C1 segment of cervical spinal cord (tissue), 14 donors: ENCODE measurements around the gene SERTAD1.
A peak's percentile ranks its signal among the peaks of the same experiment; 100 is the strongest.
"Not testable (repeated sequence)": the region's sequence is repeated elsewhere in the genome, so short reads cannot be mapped to it uniquely, and the experiment has no call there.

Experiments used
- DNase-seq, 14 donors: peaks; one replicate each; lab custom pipeline; 2025; lab: John Stamatoyannopoulos, UW

The SERTAD1 gene

GRCh38 chr19:40452016-40452415 is 26.2 kb upstream of the SERTAD1 start:
- DNase-seq: no peak

- no peak for DNase-seq
These were observed 24.9 kb upstream of the SERTAD1 start for GRCh38 chr19:40450664-40451063.

- no peak for DNase-seq
These were observed 23.7 kb upstream of the SERTAD1 start for GRCh38 chr19:40449506-40449905.

- DNase-seq: no peak
These were observed 20.5 kb upstream of the SERTAD1 start for GRCh38 chr19:40446263-40446784.

DNA sequence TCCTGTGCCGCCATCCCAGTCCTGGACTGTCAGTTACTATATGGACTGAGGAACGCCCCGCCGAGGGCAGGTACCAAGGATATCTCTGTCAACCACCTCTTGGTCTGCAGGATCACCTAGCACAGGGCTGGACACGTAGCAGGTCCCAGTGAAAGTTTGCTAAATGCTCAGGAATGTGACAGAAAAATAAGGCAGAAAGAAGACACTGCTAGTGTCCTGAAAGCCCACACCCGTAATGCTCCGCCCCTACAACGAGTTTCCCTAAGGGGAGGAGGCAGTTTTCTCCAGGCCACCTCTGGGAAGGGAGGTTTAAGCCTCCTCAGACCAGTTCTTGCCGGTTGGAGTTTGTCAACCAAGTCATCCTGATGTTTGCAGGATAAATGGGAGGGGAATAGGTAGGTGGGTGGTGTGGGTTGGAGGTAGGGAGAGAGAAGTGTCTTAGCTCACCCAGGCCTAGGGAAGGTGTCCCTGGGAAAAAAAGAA is 20.0 kb upstream of the SERTAD1 start:
- no peak for DNase-seq

DNA sequence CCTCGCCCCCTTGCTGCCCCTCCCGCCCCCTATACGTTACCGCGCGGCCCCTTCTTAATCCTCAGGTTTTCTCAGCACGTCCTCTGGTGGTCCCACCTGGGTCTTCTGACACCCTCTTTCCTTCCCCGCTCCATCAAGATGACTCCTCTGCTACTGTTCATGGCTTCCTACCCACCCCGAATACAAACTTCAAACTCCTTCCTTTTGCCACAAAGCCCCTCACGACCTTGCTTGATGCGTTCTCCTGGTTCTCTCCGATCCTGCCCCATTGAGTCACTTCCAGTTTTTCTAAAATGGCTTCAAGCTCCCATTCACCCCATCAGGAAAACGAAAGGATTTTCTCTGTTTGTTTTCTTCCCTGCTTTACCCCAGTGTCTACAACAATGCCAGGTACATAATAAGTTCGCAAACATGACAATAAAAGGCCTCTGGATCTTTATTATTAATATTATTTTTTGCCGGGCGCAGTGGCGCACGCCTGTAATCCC is 19.1 kb upstream of the SERTAD1 start:
- no peak for DNase-seq

- peak; percentile 75 to 100 (median 98) for DNase-seq
These were observed 18.4 kb upstream of the SERTAD1 start, which contains the start of gene SERTAD3 for GRCh38 chr19:40444000-40444824. SERTAD3 (minus strand) TSS chr19:40444335; CDS start chr19:40442080, 2,255 bp downstream.

GRCh38 chr19:40443131-40443999 is 17.6 kb upstream of the SERTAD1 start:
- DNase-seq: peak; percentile 84 to 100 (median 96)

- DNase-seq: no peak
These were observed 16.7 kb upstream of the SERTAD1 start for GRCh38 chr19:40442328-40443130.

- DNase-seq: no peak
These were observed 16.0 kb upstream of the SERTAD1 start for GRCh38 chr19:40441719-40442253.

DNA sequence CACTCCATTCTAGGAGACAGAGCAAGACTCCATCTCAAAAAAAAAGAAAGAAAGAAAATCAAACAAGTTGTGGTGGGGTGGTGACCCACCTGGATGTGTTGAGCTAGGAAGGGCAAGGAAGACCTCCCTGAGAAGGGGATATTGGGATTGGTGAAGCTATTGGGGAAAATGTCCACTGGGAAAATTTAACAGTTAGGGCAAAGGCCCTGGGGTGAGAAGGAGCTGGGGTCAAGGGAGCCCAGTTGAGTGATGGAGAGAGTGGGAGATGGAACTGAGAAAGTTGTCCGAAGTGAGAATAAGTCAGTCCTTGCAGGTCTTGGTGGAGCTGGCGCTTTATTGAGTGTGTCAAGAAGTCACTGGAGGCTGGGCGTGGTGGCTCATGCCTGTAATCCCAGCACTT is 12.5 kb upstream of the SERTAD1 start:
- DNase-seq: no peak

DNA sequence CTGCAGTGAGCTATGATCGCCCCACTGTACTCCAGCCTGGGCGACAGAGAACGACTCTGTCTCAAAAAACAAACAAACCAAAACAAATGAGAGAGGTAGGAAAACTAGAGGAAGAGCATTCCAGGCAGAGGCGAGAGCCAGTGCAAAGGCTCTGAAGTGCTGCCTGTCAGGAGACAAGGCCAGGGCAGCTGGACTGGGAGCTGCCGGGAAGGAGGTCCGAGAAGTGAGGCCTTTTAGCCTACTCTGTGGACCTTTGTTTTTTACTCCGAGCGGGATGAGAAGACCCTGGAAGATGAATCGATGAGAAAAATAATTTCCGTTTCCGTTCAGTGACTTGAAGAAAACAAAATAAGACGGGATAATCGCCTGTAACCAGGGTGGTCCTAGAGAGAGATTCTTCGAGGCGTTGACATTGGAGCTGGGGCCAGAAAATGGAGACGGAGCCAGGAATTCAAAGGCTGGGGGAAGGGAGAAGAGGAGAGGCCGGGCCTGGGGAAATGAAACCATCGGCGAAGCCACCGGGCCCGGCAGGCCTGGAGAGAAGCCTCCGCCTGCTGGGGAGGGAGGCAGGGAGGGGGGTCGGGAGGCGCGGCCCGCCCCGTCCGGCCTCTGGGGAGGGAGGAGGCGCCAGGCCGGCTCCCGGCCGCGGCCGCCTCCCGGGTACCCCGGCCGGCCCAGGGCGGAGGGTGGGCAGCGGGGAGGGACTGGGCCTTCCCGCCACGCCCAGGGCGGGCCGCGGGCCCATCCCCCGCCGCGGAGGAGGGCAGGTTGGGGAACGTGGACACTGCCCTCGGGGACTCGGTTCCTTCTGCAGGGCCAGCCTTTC is 7.8 kb upstream of the SERTAD1 start:
- DNase-seq: peak in 13 of 14 donors; percentile 47 to 89 (median 76)

DNA sequence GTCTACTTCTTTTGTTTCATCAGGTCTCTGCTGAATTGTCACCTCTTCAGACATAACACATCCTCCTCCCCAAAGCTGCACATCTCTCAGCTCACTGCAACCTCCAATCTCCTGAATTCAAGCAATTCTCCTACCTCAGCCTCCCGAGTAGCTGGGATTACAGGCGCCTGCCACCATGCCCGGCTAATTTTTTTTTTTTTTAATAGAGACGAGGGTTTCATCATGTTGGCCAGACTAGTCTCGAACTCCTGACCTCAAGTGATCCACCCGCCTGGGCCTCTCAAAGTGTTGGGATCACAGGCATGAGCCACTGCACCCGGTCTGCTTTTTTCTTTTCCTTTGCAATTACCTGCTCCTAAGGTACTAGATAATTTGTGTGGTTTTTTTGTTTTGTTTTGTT is 7.0 kb upstream of the SERTAD1 start:
- not testable (repeated sequence) for DNase-seq

- no peak for DNase-seq
These were observed 5.9 kb upstream of the SERTAD1 start for GRCh38 chr19:40431698-40432097.

DNA sequence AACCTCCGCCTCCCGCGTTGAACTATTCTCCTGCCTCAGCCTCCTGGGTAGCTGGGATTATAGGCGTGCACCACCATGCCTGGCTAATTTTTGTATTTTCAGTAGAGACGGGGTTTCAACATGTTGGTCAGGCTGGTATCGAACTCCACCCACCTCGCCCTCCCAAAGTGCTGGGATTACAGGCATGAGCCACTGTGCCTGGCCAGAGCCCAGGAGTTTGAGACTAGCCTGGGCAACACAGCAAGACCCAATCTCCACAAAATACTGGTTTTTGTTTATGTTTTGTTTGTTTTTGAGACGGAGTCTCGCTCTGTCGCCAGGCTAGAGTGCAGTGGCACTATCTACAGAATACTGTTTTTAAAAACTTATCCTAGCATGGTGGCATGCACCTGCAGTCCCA is 4.5 kb upstream of the SERTAD1 start:
- DNase-seq: not testable (repeated sequence)

DNA sequence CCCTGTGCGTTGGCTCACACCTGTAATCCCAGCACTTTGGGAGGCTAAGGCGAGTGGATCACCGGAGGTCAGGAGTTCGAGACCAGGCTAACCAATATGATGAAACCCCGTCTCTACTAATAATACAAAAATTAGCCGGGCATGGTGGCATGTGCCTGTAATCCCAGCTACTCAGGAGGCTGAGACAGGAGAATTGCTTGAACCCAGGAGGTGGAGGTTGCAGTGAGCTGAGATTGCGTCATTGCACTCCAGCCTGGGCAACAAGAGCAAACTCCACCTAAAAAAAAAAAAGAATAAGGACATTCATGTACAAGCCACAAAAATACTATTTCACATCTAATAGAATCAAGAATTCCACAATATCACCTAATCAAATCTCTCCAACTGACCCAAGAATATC is 2.4 kb upstream of the SERTAD1 start:
- DNase-seq: not testable (repeated sequence)

DNA sequence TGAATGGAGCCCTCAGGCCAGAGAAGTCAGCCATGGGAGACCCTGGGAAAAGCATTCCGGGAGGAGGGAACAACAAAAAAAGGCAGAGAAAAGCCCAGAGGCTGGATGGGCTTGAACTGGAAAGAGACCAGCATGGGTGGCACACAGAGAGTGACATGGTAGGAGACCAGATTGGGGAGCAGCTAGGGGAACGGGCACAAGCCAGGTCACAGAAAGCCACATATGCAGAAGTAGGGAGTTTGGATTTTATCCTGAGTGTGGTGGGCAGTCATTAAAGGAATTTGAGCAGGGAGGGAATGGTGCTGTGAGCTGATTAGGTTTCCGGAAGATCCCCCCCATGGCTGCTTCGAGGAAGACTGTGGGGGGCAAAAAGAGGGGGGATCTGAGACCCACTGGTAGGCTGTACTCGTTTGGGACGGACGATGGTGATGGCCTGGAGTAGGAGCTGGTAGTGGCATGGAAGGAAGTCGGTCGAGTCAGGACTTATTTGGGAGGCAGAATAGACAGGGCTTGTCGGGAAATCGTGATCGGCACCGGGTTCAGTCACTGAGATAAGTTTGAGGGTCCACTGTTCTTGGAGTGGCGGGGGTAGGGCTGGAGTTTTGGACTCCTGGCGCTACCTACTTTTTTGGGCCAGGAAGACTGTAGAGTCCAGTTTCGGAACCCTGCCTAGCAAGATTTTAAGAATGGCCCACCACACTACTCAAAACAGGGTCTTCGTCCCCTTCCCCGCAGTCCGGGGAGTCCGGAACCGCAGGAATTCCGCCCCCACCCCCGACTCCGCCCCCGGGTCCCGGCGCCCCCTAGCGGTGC is 949 bp downstream of the SERTAD1 start:
- peak in 3 of 14 donors; percentile 50 to 82 (median 67) for DNase-seq

DNA sequence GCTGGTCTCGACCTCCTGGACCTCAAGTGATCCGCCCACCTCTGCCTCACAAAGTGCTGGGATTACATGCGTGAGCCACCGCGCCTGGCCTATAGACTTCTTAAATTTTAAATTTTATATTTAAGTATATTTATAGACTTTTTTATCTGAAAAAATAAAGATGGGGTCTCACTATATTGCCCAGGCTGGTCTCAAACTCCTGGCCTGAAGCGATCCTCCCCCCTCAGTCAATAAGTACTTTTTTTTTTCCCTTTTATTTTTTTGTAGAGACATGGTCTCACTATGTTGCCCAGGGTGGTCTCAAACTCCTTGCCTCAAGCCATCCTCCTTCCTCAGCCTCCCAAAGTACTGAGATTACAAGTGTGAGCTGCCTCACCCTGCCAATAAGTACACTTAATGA is 1.9 kb downstream of the SERTAD1 start:
- no peak for DNase-seq
